Measurements from ENCODE around the gene CPS1. TPM values are rescaled to one million over a fixed set of nuclear protein-coding genes. Genes with fewer than 3 reads are reported as not detected.

Gene CPS1
- total RNA-seq, 1 experiment from 2014 or later: 0.84 TPM

GRCh38 chr2:210519594-210519993, 36.8 kb upstream of the CPS1 start:
- Mint-ChIP-seq H3K27me3 (ENCODE audit: insufficient read depth, unreplicated experiment) (peaks cover 3% of the 10 kb centered on the region), H3K9me3 (ENCODE audit: unreplicated experiment) (no peaks in the 10 kb centered on the region), H3K36me3 (ENCODE audit: insufficient read depth, unreplicated experiment) (no peaks in the 10 kb centered on the region), H3K4me1 (ENCODE audit: low read depth, unreplicated experiment) (no peaks in the 10 kb centered on the region), H3K4me3 (ENCODE audit: unreplicated experiment) (no peak overlapping the region), H3K27ac (ENCODE audit: unreplicated experiment) (no peak overlapping the region)
- TF ChIP-seq, protein P1, sequence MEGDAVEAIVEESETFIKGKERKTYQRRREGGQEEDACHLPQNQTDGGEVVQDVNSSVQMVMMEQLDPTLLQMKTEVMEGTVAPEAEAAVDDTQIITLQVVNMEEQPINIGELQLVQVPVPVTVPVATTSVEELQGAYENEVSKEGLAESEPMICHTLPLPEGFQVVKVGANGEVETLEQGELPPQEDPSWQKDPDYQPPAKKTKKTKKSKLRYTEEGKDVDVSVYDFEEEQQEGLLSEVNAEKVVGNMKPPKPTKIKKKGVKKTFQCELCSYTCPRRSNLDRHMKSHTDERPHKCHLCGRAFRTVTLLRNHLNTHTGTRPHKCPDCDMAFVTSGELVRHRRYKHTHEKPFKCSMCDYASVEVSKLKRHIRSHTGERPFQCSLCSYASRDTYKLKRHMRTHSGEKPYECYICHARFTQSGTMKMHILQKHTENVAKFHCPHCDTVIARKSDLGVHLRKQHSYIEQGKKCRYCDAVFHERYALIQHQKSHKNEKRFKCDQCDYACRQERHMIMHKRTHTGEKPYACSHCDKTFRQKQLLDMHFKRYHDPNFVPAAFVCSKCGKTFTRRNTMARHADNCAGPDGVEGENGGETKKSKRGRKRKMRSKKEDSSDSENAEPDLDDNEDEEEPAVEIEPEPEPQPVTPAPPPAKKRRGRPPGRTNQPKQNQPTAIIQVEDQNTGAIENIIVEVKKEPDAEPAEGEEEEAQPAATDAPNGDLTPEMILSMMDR (IDR thresholded peaks at IDR 0.05; ENCODE audit: insufficient read depth in 1 of 2, low read depth in 1 of 2, low read length in 1 of 2, severe bottlenecking in 1 of 2, unreplicated experiment in 1 of 2): no peak
- no peak overlapping the region for H3K4me3 ChIP-seq (ENCODE audit: low read depth, low read length)
- no peaks in the 10 kb centered on the region for H3K4me1 ChIP-seq
- DNase-seq: no peak
- H3K36me3 ChIP-seq (ENCODE audit: control insufficient read depth, insufficient read depth, low read length): no peaks in the 10 kb centered on the region
- CTCF ChIA-PET: no interaction called here
- intact Hi-C loops (cut with micrococcal nuclease; ENCODE audit: unreplicated experiment): no loop called here
- H3K27me3 ChIP-seq (replicated peaks; ENCODE audit: control insufficient read depth, insufficient read depth, low read length): no peaks in the 10 kb centered on the region
- no TSS peak for BruUV-seq (replicated peaks)
- H3K9me3 ChIP-seq: no peaks in the 10 kb centered on the region
- POLR2A ChIA-PET: no interaction called here

DNA sequence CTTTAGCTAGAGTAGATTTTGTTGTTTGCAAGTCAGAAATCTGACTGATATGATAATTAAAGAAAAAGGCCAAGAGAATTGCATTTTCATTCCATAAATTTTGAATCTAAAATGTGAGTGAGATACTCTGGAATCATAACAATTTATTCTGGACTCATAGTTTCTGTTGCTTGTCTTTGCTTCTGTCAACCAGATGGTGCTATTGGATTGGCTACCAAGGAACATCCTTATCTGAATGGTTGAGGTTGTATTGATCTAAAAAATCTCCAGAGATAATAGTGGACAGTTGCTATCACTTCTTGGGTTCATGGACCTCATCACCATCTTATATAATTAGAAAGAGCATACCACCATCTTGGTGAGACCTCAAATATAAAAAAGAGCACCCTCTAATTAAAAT, 34.0 kb upstream of the CPS1 start:
- no peaks in the 10 kb centered on the region for H3K36me3 ChIP-seq (ENCODE audit: control insufficient read depth, insufficient read depth, low read length)
- no peaks in the 10 kb centered on the region for H3K4me1 ChIP-seq
- POLR2A ChIA-PET: no interaction called here
- CTCF ChIA-PET: no interaction called here
- peaks cover 8% of the 10 kb centered on the region for H3K27me3 Mint-ChIP-seq (ENCODE audit: insufficient read depth, unreplicated experiment)
- no peak overlapping the region for H3K4me3 Mint-ChIP-seq (ENCODE audit: unreplicated experiment)
- H3K9me3 ChIP-seq: no peaks in the 10 kb centered on the region
- H3K36me3 Mint-ChIP-seq (ENCODE audit: insufficient read depth, unreplicated experiment): no peaks in the 10 kb centered on the region
- no TSS peak for BruUV-seq (replicated peaks)
- TF ChIP-seq, protein P1 (IDR thresholded peaks at IDR 0.05; ENCODE audit: insufficient read depth in 1 of 2, low read depth in 1 of 2, low read length in 1 of 2, severe bottlenecking in 1 of 2, unreplicated experiment in 1 of 2): no peak
- no peak overlapping the region for H3K4me3 ChIP-seq (ENCODE audit: low read depth, low read length)
- no peaks in the 10 kb centered on the region for H3K4me1 Mint-ChIP-seq (ENCODE audit: low read depth, unreplicated experiment)
- no peak overlapping the region for H3K27ac Mint-ChIP-seq (ENCODE audit: unreplicated experiment)
- H3K9me3 Mint-ChIP-seq (ENCODE audit: unreplicated experiment): no peaks in the 10 kb centered on the region
- no peak for DNase-seq
- intact Hi-C loops (cut with micrococcal nuclease; ENCODE audit: unreplicated experiment): no loop called here
- no peaks in the 10 kb centered on the region for H3K27me3 ChIP-seq (replicated peaks; ENCODE audit: control insufficient read depth, insufficient read depth, low read length)

DNA sequence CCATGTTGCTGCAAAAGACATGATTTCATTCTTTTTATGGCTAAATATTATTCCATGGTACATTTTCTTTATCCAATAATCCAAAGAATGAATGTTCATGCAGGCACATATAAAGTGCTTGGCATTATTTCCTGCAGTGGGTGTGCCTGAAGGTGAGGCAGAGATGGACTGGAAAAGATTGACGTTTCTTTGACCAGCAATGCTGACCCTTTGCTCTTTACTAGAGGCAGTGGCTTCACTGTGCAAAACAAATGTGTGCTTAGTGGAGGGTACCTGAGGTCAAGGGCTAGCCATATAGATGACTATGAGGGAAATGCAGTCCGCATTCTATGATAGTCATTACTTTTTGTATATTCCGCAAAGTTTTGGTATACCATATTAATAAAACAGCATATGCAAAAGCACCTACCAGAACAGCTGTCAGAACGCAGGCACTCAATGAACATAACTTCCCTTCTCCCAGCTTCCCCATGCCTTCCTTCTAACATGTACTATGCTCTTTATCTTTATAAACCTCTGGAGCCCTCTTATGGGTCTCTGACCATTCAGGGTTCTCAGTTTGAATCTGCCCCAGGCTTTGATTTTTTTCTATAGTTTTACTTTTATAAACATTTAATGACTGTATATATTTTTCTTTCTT, 32.6 kb upstream of the CPS1 start:
- Histone ChIP-seq H3K9me3 (no peaks in the 10 kb centered on the region), H3K27me3 (replicated peaks; ENCODE audit: control insufficient read depth, insufficient read depth, low read length) (no peaks in the 10 kb centered on the region), H3K4me3 (ENCODE audit: low read depth, low read length) (no peak overlapping the region), H3K4me1 (no peaks in the 10 kb centered on the region), H3K36me3 (ENCODE audit: control insufficient read depth, insufficient read depth, low read length) (no peaks in the 10 kb centered on the region)
- no peaks in the 10 kb centered on the region for H3K9me3 Mint-ChIP-seq (ENCODE audit: unreplicated experiment)
- peaks cover 8% of the 10 kb centered on the region for H3K27me3 Mint-ChIP-seq (ENCODE audit: insufficient read depth, unreplicated experiment)
- H3K4me3 Mint-ChIP-seq (ENCODE audit: unreplicated experiment): no peak overlapping the region
- ChIA-PET CTCF (no interaction called here), POLR2A (no interaction called here)
- no peak for DNase-seq
- BruUV-seq (replicated peaks): no TSS peak
- intact Hi-C loops (cut with micrococcal nuclease; ENCODE audit: unreplicated experiment): no loop called here
- no peaks in the 10 kb centered on the region for H3K36me3 Mint-ChIP-seq (ENCODE audit: insufficient read depth, unreplicated experiment)
- TF ChIP-seq, protein P1 (IDR thresholded peaks at IDR 0.05; ENCODE audit: insufficient read depth in 1 of 2, low read depth in 1 of 2, low read length in 1 of 2, severe bottlenecking in 1 of 2, unreplicated experiment in 1 of 2): no peak
- H3K27ac Mint-ChIP-seq (ENCODE audit: unreplicated experiment): no peak overlapping the region
- no peaks in the 10 kb centered on the region for H3K4me1 Mint-ChIP-seq (ENCODE audit: low read depth, unreplicated experiment)

Measured in Caco-2 (cell line).